Endothelial cell of umbilical vein (primary cell): ENCODE data around the gene PLEKHA6. TPM values are rescaled to one million over a fixed set of nuclear protein-coding genes. Genes with fewer than 3 reads are reported as not detected.

ENCODE experiments used
- BruUV-seq: library from RNA; stranded (reverse); fragments of 400-500 nt; replicated peaks from 2 replicates; lab custom pipeline; 2021; lab: Mats Ljungman, UMichigan
- CTCF ChIA-PET: fragments of 300-600, 350-600 bp; sonication (Branson Sonifier 250); formaldehyde crosslinking; loops from one replicate; lab custom pipeline; 2021; ENCODE audit warnings: antibody characterized with exemption, inconsistent platforms; lab: Charles Lee
- POLR2A ChIA-PET: fragments of 300-600, 350-600 bp; sonication (Branson Sonifier 250); formaldehyde crosslinking; loops from one replicate; lab custom pipeline; 2021; ENCODE audit warnings: antibody characterized with exemption, inconsistent platforms; lab: Charles Lee
- DNase-seq: peaks from one replicate; pipeline ENCODE4 v3.0.0-alpha.2; 2011; ENCODE audit warnings: low read depth, low spot score
- FAIRE-seq: peaks from 2 replicates; lab custom pipeline; 2011; peaks lifted over from hg19 to GRCh38; lab: Jason Lieb, UNC
- H2AFZ ChIP-seq: 2 replicates; pipeline ENCODE4 v1.6.0; 2012; ENCODE audit warnings: low read depth, low read length, control low read depth, inconsistent platforms
- H3K27ac ChIP-seq: 2 replicates; pipeline ENCODE4 v1.5.1; 2011; ENCODE audit warnings: low read depth, mild to moderate bottlenecking, control low read depth, low read length, moderate library complexity; ENCODE audit not compliant: insufficient read depth
- H3K27me3 ChIP-seq, 2 experiments: 2 replicates each; pipeline versions ENCODE4 v1.6.0 to v1.6.1; 2011; ENCODE audit warnings: low read length in 2 of 2, mixed read lengths in 1 of 2; ENCODE audit not compliant: control insufficient read depth in 2 of 2, insufficient read depth in 2 of 2
- H3K36me3 ChIP-seq, 2 experiments: 2 replicates in 1 of 2; 3 replicates in 1 of 2; pipeline ENCODE4 v1.5.1; 2011; ENCODE audit warnings: low read length in 2 of 2, mild to moderate bottlenecking in 1 of 2, moderate library complexity in 1 of 2; ENCODE audit not compliant: control insufficient read depth in 2 of 2, insufficient read depth in 2 of 2; ENCODE audit errors: extremely low read depth in 1 of 2
- H3K4me1 ChIP-seq: 3 replicates; pipeline ENCODE4 v1.5.1; 2011; ENCODE audit warnings: mild to moderate bottlenecking, low read length; ENCODE audit not compliant: control insufficient read depth, insufficient read depth; ENCODE audit errors: extremely low read depth
- H3K4me2 ChIP-seq: 2 replicates; pipeline ENCODE4 v1.6.1; 2011; ENCODE audit warnings: low read length, control low read depth, mixed read lengths; ENCODE audit not compliant: insufficient read depth
- H3K4me3 ChIP-seq, 3 experiments: fragments of 200-600 bp in 1 of 3; sonication (generic), shearing (Covaris generic) in 1 of 3; replicated peaks in 1 of 3; 2 replicates each; pipeline ENCODE4 v1.5.1; 2011 to 2016; ENCODE audit warnings: control low read depth in 3 of 3, low read length in 3 of 3, mild to moderate bottlenecking in 2 of 3, inconsistent platforms in 1 of 3, low read depth in 1 of 3, moderate library complexity in 1 of 3; ENCODE audit not compliant: insufficient read depth in 1 of 3
- H3K79me2 ChIP-seq: 2 replicates; pipeline ENCODE4 v1.6.0; 2012; ENCODE audit warnings: low read length, inconsistent platforms; ENCODE audit not compliant: control insufficient read depth, insufficient read depth
- H3K9ac ChIP-seq: replicated peaks from 2 replicates; pipeline ENCODE3; 2011; ENCODE audit warnings: low read length, control low read depth; ENCODE audit not compliant: insufficient read depth; ENCODE audit errors: extremely low read depth
- H3K9me1 ChIP-seq: replicated peaks from 3 replicates; pipeline ENCODE4 v1.6.0; 2011; ENCODE audit warnings: mild to moderate bottlenecking, low read length; ENCODE audit not compliant: control insufficient read depth, insufficient read depth; ENCODE audit errors: extremely low read depth
- H3K9me3 ChIP-seq: replicated peaks from 2 replicates; pipeline ENCODE4 v1.5.1; 2012; ENCODE audit warnings: low read length, inconsistent platforms; ENCODE audit not compliant: control insufficient read depth, insufficient read depth
- H4K20me1 ChIP-seq: replicated peaks from 2 replicates; pipeline ENCODE3; 2011; ENCODE audit warnings: mild to moderate bottlenecking, low read length; ENCODE audit not compliant: control insufficient read depth, insufficient read depth; ENCODE audit errors: extremely low read depth
- EZH2 ChIP-seq: IDR thresholded peaks from 2 replicates; pipeline ENCODE4 v1.6.1; 2012; ENCODE audit warnings: borderline replicate concordance, low read depth, mild to moderate bottlenecking, moderate library complexity, low read length, inconsistent platforms; ENCODE audit not compliant: severe bottlenecking
- JUN ChIP-seq: IDR thresholded peaks from 2 replicates; pipeline ENCODE4 v1.6.1; 2011; ENCODE audit warnings: borderline replicate concordance, low read depth; ENCODE audit not compliant: insufficient read length, insufficient read depth
- MYC ChIP-seq: IDR thresholded peaks from one replicate; pipeline ENCODE4 v1.6.1; 2011; ENCODE audit warnings: mild to moderate bottlenecking, low read depth, low read length
- dilution Hi-C: fragments of 300-500 bp; cut with MboI; formaldehyde crosslinking; loops from one replicate; pipeline ENCODE4 v1.15.0; 2019; ENCODE audit warnings: low sequenced_read_pairs; ENCODE audit not compliant: extremely low pct_ligation_motif_present
- intact Hi-C: fragments of 100-400 bp; cut with micrococcal nuclease; formaldehyde crosslinking; loops from one replicate; pipeline ENCODE4 v1.10.0; 2022
- polyA plus RNA-seq, 4 experiments: library from polyadenylated mRNA; depleted of rRNA in 3 of 4; stranded (reverse) in 3 of 4; unstranded in 1 of 4; fragments of >200 nt; gene quantifications; 2 replicates each; pipeline versions ENCODE4 v1.2.1 to v1.2.3, GENCODE V29; 2011 to 2012; ENCODE audit warnings: missing spikeins in 1 of 4
- total RNA-seq: library from RNA; stranded (reverse); gene quantifications from 2 replicates; pipeline ENCODE4 v1.2.3, GENCODE V29; 2021
- TF ChIP-seq, protein P1 (sequence below), 2 donors: IDR thresholded peaks; 1 replicate in 1 of 2; 2 replicates in 1 of 2; pipeline ENCODE4 v1.5.1; 2011; ENCODE audit warnings: low read length in 2 of 2, mild to moderate bottlenecking in 2 of 2, moderate library complexity in 2 of 2, control low read depth in 1 of 2, inconsistent platforms in 1 of 2, low read depth in 1 of 2; ENCODE audit not compliant: insufficient read depth in 1 of 2; ENCODE audit errors: extremely low read depth in 1 of 2
- TF ChIP-seq, protein P2 (sequence below): IDR thresholded peaks from 2 replicates; pipeline ENCODE4 v1.6.1; 2011; ENCODE audit not compliant: insufficient read depth, insufficient read length

Gene PLEKHA6
- total and polyA plus RNA-seq, 2 donors (not counting 3 experiments of a cell fraction or from before 2014, with no cell fraction given): 2.1 to 15.0 TPM

DNA sequence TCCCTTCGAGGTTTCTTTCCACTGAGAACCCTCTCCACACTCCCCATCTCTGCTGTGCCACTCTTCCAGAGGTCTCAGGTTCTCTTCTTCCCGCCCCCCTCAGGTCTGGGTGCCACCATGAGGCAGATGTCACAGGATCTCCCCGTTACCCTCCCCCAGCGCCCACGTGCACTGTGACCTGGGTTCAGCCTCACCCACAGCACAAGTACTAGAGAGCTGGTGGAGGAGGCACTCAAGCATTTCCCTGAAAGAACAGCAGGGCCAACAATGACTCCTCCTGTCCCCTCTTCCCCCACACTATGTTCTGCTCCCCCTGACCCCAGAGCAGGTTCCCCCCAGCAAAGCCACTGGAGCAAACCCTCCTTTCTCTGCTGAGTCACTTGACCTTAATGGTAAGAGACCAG, 14.3 kb downstream of the PLEKHA6 start:
- Histone ChIP-seq H3K4me3 (no peak overlapping the region), H4K20me1 (no peaks in the 10 kb centered on the region), H3K27me3 (no peaks in the 10 kb centered on the region), H3K9me1 (no peaks in the 10 kb centered on the region), H3K79me2 (no peaks in the 10 kb centered on the region), H3K27ac (no peak overlapping the region), H3K4me1 (no peaks in the 10 kb centered on the region), H3K9ac (no peak overlapping the region), H2AFZ (no peak overlapping the region), H3K4me2 (no peak overlapping the region), H3K36me3 (no peaks in the 10 kb centered on the region), H3K9me3 (no peaks in the 10 kb centered on the region)
- POLR2A ChIA-PET: no interaction called here
- intact Hi-C loops (no loop called here), dilution Hi-C loops (loop anchor here (25.0 kb wide), 1 partner anchor 183 kb away; the partner anchor contains the start of genes ETNK2 and REN)
- no TSS peak for BruUV-seq
- no peak for TF ChIP-seq EZH2
- TF ChIP-seq MYC: no peak
- TF ChIP-seq, protein P1, sequence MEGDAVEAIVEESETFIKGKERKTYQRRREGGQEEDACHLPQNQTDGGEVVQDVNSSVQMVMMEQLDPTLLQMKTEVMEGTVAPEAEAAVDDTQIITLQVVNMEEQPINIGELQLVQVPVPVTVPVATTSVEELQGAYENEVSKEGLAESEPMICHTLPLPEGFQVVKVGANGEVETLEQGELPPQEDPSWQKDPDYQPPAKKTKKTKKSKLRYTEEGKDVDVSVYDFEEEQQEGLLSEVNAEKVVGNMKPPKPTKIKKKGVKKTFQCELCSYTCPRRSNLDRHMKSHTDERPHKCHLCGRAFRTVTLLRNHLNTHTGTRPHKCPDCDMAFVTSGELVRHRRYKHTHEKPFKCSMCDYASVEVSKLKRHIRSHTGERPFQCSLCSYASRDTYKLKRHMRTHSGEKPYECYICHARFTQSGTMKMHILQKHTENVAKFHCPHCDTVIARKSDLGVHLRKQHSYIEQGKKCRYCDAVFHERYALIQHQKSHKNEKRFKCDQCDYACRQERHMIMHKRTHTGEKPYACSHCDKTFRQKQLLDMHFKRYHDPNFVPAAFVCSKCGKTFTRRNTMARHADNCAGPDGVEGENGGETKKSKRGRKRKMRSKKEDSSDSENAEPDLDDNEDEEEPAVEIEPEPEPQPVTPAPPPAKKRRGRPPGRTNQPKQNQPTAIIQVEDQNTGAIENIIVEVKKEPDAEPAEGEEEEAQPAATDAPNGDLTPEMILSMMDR (IDR thresholded peaks at IDR 0.05; ENCODE audit: extremely low read depth in 1 of 2, insufficient read depth in 1 of 2, low read depth in 1 of 2, low read length in 2 of 2): no peak
- no peak for TF ChIP-seq JUN
- TF ChIP-seq, protein P2, sequence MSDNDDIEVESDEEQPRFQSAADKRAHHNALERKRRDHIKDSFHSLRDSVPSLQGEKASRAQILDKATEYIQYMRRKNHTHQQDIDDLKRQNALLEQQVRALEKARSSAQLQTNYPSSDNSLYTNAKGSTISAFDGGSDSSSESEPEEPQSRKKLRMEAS: no peak
- FAIRE-seq (no peak), DNase-seq (no peak)
- CTCF ChIA-PET: interaction anchor here (0.8 to 2.9 kb wide), 4 partner anchors 12 to 183 kb away, joined by 3 to 7 read pairs (median 5); no protein-coding TSS in a partner anchor
